RWPE2 (cell line): ENCODE data around the gene TCF12.
"Not testable (repeated sequence)": the region's sequence is repeated elsewhere in the genome, so short reads cannot be mapped to it uniquely, and the experiment has no call there.

Experiments used
- ATAC-seq: fragments of 200-7000 bp; cut with Tn5 transposase; 3 replicates; pipeline ENCODE4 v1.9.1; 2021; ENCODE audit warnings: low read depth
- DNase-seq: peaks from one replicate; pipeline ENCODE4 v3.0.0-alpha.2; 2020; ENCODE audit warnings: low spot score
- H3K27ac ChIP-seq: fragments of 450-650 bp; 2 replicates; pipeline ENCODE4 v1.5.1; 2017; ENCODE audit warnings: mild to moderate bottlenecking; ENCODE audit not compliant: poor library complexity, severe bottlenecking
- H3K27me3 ChIP-seq: fragments of 250-450 bp; sonication (Bioruptor Pico); 2 replicates; pipeline ENCODE4 v1.5.1; 2021; ENCODE audit warnings: mild to moderate bottlenecking, moderate library complexity; ENCODE audit not compliant: insufficient read depth, poor library complexity, severe bottlenecking
- H3K36me3 ChIP-seq: fragments of 250-450 bp; sonication (Bioruptor Pico); 2 replicates; pipeline ENCODE4 v1.5.1; 2020; ENCODE audit warnings: low read depth, mild to moderate bottlenecking, moderate library complexity
- H3K4me1 ChIP-seq: fragments of 250-450 bp; sonication (Bioruptor Pico); 2 replicates; pipeline ENCODE4 v1.5.1; 2021; ENCODE audit warnings: mild to moderate bottlenecking, moderate library complexity; ENCODE audit not compliant: insufficient read depth, poor library complexity, severe bottlenecking
- H3K4me3 ChIP-seq: fragments of 250-450 bp; sonication (Bioruptor Pico); 2 replicates; pipeline ENCODE4 v1.5.1; 2021; ENCODE audit warnings: mild to moderate bottlenecking, moderate library complexity; ENCODE audit not compliant: severe bottlenecking
- H3K9me3 ChIP-seq: fragments of 250-450 bp; sonication (Bioruptor Pico); 2 replicates; pipeline ENCODE4 v1.5.1; 2021; ENCODE audit warnings: mild to moderate bottlenecking, moderate library complexity; ENCODE audit not compliant: severe bottlenecking
- CTCF ChIP-seq: fragments of 450-650 bp; IDR thresholded peaks from one replicate; pipeline ENCODE4 v1.5.1; 2017; ENCODE audit warnings: mild to moderate bottlenecking, moderate library complexity; ENCODE audit not compliant: poor library complexity, severe bottlenecking

Gene TCF12

GRCh38 chr15:57012556-57012955 is 94.1 kb downstream of the TCF12 start:
- H3K4me3 ChIP-seq = no peak overlapping the region
- no peak for TF ChIP-seq CTCF
- DNase-seq (no peak), ATAC-seq (no peak)
- no peak overlapping the region for H3K27ac ChIP-seq
- no peaks in the 10 kb centered on the region for H3K27me3 ChIP-seq
- H3K4me1 ChIP-seq = peaks cover 34% of the 10 kb centered on the region
- H3K36me3 ChIP-seq = no peaks in the 10 kb centered on the region
- no peaks in the 10 kb centered on the region for H3K9me3 ChIP-seq

- Histone ChIP-seq H3K4me1 (peaks cover 52% of the 10 kb centered on the region), H3K27ac (peak overlapping the region; percentile 62)
- H3K4me3 ChIP-seq, H3K36me3 ChIP-seq, DNase-seq, H3K9me3 ChIP-seq, ATAC-seq, H3K27me3 ChIP-seq: not testable (repeated sequence)
Measured at GRCh38 chr15:57014896-57015295, 96.5 kb downstream of the TCF12 start.

GRCh38 chr15:57015360-57015759 is 96.9 kb downstream of the TCF12 start:
- ATAC-seq (peak; percentile 12), DNase-seq (no peak)
- peaks cover 51% of the 10 kb centered on the region for H3K4me1 ChIP-seq
- no peaks in the 10 kb centered on the region for H3K36me3 ChIP-seq
- no peak overlapping the region for H3K4me3 ChIP-seq
- no peaks in the 10 kb centered on the region for H3K9me3 ChIP-seq
- H3K27me3 ChIP-seq = no peaks in the 10 kb centered on the region
- H3K27ac ChIP-seq = peak overlapping the region; percentile 62
- TF ChIP-seq CTCF = no peak

GRCh38 chr15:57015897-57016296 is 97.5 kb downstream of the TCF12 start:
- Histone ChIP-seq H3K4me3 (no peak overlapping the region), H3K4me1 (peaks cover 46% of the 10 kb centered on the region), H3K36me3 (no peaks in the 10 kb centered on the region), H3K27ac (peak overlapping the region; percentile 62), H3K9me3 (no peaks in the 10 kb centered on the region), H3K27me3 (no peaks in the 10 kb centered on the region)
- TF ChIP-seq CTCF = no peak
- ATAC-seq = peak; percentile 95
- no peak for DNase-seq

GRCh38 chr15:57017024-57017423 is 98.6 kb downstream of the TCF12 start:
- no peak for DNase-seq
- Histone ChIP-seq H3K36me3 (no peaks in the 10 kb centered on the region), H3K4me3 (no peak overlapping the region), H3K27me3 (no peaks in the 10 kb centered on the region), H3K9me3 (no peaks in the 10 kb centered on the region), H3K27ac (peak overlapping the region; percentile 62), H3K4me1 (peaks cover 38% of the 10 kb centered on the region)
- ATAC-seq = no peak
- TF ChIP-seq CTCF = peak; percentile 37

GRCh38 chr15:57018151-57018550 is 99.7 kb downstream of the TCF12 start:
- H3K4me1 ChIP-seq = peaks cover 37% of the 10 kb centered on the region
- ATAC-seq (no peak), DNase-seq (no peak)
- no peak for TF ChIP-seq CTCF
- H3K9me3 ChIP-seq = no peaks in the 10 kb centered on the region
- no peak overlapping the region for H3K27ac ChIP-seq
- H3K27me3 ChIP-seq = no peaks in the 10 kb centered on the region
- no peaks in the 10 kb centered on the region for H3K36me3 ChIP-seq
- H3K4me3 ChIP-seq = no peak overlapping the region
